ENCODE data around the gene PAX8.

DNA sequence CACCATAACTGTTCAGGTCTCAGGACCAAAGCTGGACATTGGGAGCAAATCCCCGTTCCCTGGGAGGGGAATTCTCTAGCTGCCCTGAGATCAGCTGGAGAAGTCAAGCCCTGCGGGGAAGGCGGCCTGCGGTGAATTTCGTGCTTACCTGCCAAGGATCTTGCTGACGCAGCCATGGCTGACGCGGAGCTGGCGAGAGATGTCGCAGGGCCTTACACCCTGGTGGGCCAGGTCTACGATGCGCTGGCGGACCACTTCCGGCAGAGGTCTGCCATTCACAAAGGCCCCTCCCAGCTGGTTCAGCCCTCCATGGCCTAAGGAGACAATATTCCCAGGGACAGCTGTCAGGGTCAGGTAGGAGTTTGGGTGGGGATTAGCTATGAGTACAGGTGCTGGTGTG is 32.1 kb downstream of the PAX8 start:
- TF ChIP-seq, protein P1, sequence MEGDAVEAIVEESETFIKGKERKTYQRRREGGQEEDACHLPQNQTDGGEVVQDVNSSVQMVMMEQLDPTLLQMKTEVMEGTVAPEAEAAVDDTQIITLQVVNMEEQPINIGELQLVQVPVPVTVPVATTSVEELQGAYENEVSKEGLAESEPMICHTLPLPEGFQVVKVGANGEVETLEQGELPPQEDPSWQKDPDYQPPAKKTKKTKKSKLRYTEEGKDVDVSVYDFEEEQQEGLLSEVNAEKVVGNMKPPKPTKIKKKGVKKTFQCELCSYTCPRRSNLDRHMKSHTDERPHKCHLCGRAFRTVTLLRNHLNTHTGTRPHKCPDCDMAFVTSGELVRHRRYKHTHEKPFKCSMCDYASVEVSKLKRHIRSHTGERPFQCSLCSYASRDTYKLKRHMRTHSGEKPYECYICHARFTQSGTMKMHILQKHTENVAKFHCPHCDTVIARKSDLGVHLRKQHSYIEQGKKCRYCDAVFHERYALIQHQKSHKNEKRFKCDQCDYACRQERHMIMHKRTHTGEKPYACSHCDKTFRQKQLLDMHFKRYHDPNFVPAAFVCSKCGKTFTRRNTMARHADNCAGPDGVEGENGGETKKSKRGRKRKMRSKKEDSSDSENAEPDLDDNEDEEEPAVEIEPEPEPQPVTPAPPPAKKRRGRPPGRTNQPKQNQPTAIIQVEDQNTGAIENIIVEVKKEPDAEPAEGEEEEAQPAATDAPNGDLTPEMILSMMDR (IDR thresholded peaks at IDR 0.05): no peak
- TF ChIP-seq POLR2A (IDR thresholded peaks at IDR 0.05) (no peak), POLR2AphosphoS5 (IDR thresholded peaks at IDR 0.05) (no peak)
